GM12873 (cell line): ENCODE measurements around the gene MEMO1.

ENCODE experiments used
- TF ChIP-seq, protein P1 (sequence below): IDR thresholded peaks from 2 replicates; pipeline ENCODE4 v1.5.1; 2012; ENCODE audit warnings: low read depth, mild to moderate bottlenecking, moderate library complexity, low read length, control low read depth; ENCODE audit not compliant: insufficient read depth; ENCODE audit errors: missing control alignments

Gene MEMO1

DNA sequence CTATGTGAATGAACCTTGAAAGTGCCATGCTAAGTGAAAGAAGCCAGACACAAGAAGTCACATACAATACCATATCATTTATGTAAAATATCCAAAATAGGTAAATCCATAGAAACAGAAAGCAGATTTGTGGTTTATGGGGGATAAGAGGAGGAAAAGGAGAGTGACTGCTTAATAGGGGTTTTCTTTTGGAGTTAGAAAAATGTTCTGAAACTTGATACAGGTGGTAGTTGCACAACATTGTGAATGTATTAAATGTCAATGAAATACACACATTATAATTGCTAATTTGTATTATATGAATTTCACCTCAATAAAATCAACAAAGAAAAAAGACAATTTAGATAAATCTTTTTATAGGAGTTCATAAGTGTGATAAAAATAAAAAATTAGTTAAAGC is 37.1 kb downstream of the MEMO1 start:
- TF ChIP-seq, protein P1, sequence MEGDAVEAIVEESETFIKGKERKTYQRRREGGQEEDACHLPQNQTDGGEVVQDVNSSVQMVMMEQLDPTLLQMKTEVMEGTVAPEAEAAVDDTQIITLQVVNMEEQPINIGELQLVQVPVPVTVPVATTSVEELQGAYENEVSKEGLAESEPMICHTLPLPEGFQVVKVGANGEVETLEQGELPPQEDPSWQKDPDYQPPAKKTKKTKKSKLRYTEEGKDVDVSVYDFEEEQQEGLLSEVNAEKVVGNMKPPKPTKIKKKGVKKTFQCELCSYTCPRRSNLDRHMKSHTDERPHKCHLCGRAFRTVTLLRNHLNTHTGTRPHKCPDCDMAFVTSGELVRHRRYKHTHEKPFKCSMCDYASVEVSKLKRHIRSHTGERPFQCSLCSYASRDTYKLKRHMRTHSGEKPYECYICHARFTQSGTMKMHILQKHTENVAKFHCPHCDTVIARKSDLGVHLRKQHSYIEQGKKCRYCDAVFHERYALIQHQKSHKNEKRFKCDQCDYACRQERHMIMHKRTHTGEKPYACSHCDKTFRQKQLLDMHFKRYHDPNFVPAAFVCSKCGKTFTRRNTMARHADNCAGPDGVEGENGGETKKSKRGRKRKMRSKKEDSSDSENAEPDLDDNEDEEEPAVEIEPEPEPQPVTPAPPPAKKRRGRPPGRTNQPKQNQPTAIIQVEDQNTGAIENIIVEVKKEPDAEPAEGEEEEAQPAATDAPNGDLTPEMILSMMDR, result no peak

DNA sequence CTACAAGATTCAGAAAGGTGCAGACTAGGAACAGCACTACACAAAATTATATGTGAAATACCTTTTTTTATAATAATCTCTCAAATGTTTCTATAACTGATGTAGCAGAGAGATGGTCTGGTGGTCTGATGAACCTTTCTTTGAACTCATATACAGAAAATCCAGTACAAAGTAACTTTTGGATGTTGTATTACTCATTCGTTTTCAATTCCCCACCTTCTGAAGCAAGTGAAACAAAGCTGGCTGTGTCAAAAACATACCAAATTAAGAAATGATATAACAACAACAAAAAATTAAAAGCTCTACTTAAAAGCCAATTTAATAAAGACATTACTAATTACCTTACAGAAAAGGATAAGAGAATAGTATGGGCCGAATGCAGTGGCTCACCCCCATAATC is 38.7 kb downstream of the MEMO1 start:
- TF ChIP-seq, protein P1, result no peak

DNA sequence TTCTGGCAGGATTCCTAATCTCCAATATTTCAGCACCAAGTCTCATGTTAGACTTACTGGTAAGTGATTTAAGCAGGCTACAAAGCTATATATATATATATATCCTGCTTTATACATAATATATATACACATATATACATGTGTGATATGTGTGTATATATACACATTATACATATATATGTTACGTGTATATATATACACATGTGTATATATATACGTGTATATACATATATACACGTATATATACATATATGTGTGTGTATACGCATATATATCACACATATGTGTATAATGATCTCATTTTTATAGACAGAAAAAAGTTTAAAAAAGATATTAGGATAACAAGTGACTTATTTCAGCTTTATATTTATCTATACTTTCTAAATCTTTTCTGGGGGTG is 41.6 kb downstream of the MEMO1 start:
- TF ChIP-seq, protein P1, result no peak

DNA sequence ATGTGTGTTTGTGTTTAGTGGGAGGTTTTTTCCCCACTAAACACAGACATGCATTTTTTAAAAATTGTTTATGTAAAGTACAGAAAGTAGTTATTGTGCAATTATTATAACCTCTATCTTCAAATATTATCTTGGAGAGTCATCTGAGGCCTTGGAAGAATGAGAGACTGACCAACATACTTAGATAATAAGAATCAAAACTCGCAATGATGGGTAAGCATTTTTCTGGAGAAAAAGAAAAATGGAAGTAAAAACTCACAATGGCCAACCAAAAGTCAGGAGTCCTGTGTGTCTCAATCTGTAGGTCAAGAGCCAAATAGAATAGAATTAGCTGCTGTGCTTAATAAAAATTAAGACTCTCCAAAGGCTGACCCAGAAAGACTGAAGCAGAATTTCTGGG is 43.0 kb downstream of the MEMO1 start:
- TF ChIP-seq, protein P1, result no peak

DNA sequence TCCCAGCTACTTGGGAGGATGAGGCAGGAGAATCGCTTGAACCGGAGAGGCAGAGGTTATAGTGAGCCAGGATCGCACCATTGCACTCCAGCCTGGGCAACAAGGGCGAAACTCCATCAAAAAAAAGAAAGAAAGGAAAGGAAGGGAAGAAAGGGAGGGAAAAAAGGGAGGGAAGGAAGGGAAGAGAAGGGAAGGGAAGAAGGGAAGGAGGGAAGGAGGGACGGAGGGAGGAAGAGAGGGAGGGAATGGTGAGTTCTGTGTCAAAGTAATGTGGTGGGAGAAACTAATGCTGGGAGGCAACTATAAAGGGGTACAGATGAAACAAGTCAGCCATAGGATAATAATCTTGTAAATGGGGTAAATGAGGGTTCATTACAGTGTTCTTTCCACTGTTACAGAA is 45.7 kb downstream of the MEMO1 start:
- TF ChIP-seq, protein P1, result no peak

DNA sequence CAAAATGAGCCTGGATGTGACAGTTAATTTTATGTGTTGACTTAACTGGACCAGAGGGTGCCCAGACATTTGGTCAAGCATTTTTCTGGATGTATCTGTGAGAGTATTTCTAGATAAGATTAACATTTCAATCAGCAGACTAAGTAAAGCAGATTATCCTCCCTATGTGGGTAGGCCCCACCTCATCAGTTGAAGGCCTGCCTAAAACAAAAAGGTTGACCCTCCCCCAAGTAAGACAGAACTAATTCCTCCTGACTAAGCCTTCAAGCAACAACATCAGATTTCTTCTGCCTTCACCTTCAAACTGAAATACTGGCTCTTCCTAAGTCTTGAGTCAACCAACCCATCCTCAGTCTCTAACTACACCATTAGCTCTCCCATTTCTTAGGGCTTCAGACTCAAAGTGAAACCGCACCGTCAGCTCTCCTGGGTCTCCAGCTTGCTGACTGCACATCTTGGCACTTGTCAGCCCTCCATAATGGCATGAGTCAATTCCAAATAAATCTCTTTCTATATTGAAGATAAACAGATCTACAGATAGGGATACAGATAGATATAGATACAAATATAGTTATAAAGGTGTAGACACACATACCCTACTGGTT is 47.9 kb downstream of the MEMO1 start:
- TF ChIP-seq, protein P1, result no peak

DNA sequence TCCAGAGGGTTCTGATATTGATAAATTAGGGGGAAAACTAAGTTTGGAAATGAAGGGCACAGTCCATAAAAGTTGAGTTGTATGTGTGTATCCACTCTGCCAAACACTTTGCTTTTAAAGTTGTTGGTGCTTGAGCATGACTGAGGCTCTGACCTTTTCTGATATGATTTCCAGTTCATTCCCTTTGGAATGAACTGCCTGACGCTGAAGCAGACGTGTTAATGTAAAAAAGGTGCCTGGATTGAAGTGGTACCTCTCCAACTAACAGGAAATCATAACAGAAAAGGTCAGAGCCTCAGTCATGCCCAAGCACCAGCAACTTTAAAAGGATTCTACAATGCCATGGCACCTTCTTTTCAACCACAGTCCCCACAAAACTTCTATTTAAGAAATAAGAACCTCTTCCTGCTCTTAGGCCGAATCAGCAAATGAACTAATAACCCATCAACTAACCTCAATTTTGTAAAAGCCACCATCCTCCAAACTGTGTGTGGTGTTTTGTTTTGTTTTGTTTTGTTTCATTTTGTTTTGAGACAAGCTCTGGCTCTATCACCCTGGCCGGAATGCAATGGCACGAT is 52.6 kb downstream of the MEMO1 start:
- TF ChIP-seq, protein P1, result no peak
